Measurements from ENCODE around the gene GALNT10.

DNA sequence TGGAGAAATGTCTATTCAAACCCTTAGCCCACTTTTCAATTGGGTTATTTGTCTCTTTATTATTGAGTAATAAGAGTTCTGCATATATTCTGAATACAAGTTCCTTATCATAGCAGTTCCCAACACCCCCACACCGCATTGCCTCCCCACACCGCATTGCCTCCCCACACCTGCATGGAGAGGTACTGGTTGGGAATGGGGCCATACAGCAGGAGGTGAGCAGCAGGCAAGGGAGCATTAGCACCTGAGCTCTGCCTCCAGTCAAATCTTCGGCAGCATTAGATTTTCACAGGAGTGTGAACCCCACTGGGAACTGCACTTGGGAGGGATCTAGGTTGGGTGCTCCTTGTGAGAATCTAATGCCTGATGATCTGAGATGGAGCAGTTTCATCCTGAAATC, 244.7 kb downstream of the GALNT10 start:
- TF ChIP-seq, protein P1, sequence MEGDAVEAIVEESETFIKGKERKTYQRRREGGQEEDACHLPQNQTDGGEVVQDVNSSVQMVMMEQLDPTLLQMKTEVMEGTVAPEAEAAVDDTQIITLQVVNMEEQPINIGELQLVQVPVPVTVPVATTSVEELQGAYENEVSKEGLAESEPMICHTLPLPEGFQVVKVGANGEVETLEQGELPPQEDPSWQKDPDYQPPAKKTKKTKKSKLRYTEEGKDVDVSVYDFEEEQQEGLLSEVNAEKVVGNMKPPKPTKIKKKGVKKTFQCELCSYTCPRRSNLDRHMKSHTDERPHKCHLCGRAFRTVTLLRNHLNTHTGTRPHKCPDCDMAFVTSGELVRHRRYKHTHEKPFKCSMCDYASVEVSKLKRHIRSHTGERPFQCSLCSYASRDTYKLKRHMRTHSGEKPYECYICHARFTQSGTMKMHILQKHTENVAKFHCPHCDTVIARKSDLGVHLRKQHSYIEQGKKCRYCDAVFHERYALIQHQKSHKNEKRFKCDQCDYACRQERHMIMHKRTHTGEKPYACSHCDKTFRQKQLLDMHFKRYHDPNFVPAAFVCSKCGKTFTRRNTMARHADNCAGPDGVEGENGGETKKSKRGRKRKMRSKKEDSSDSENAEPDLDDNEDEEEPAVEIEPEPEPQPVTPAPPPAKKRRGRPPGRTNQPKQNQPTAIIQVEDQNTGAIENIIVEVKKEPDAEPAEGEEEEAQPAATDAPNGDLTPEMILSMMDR (IDR thresholded peaks at IDR 0.05; ENCODE audit: borderline replicate concordance, extremely low read depth, low read length, poor library complexity, severe bottlenecking), result no peak
- no peak for TF ChIP-seq EZH2 (IDR thresholded peaks at IDR 0.05; ENCODE audit: borderline replicate concordance, low read depth, low read length, severe bottlenecking)
